Mesothelial cell of epicardium (in vitro differentiated cells): ENCODE data around the gene HECTD1. TPM values are rescaled to one million over a fixed set of nuclear protein-coding genes. Genes with fewer than 3 reads are reported as not detected.
"Not testable (repeated sequence)": the region's sequence is repeated elsewhere in the genome, so short reads cannot be mapped to it uniquely, and the experiment has no call there.

Experiments
- DNase-seq, 2 experiments: peaks; one replicate each; pipeline ENCODE4 v3.0.0; 2021; ENCODE audit warnings: low spot score in 2 of 2; ENCODE audit not compliant: unreplicated experiment in 2 of 2
- H3K27ac Mint-ChIP-seq: 2 replicates; pipeline ENCODE4 v1.8.0; 2021; ENCODE audit warnings: mixed read lengths
- H3K27me3 Mint-ChIP-seq: 2 replicates; pipeline ENCODE4 v1.8.0; 2021; ENCODE audit warnings: low read depth, mixed read lengths
- H3K36me3 Mint-ChIP-seq: 2 replicates; pipeline ENCODE4 v1.8.0; 2021; ENCODE audit warnings: mixed read lengths
- H3K4me1 Mint-ChIP-seq: 2 replicates; pipeline ENCODE4 v1.8.0; 2021; ENCODE audit warnings: mixed read lengths
- H3K4me3 Mint-ChIP-seq: 2 replicates; pipeline ENCODE4 v1.8.0; 2021; ENCODE audit warnings: mild to moderate bottlenecking, moderate library complexity, mixed read lengths
- H3K9me3 Mint-ChIP-seq: 2 replicates; pipeline ENCODE4 v1.8.0; 2021; ENCODE audit warnings: mixed read lengths
- CTCF ChIP-seq: fragments of 200-600 bp; sonication (generic); IDR thresholded peaks from one replicate; pipeline ENCODE4 v1.5.0; 2021; ENCODE audit warnings: antibody characterized with exemption; ENCODE audit not compliant: unreplicated experiment
- total RNA-seq: library from RNA; stranded (reverse); gene quantifications from 3 replicates; pipeline ENCODE4 v1.2.1, GENCODE V29; 2021

HECTD1 gene
- total RNA-seq, 1 donor from 2014 or later = 177 TPM

DNA sequence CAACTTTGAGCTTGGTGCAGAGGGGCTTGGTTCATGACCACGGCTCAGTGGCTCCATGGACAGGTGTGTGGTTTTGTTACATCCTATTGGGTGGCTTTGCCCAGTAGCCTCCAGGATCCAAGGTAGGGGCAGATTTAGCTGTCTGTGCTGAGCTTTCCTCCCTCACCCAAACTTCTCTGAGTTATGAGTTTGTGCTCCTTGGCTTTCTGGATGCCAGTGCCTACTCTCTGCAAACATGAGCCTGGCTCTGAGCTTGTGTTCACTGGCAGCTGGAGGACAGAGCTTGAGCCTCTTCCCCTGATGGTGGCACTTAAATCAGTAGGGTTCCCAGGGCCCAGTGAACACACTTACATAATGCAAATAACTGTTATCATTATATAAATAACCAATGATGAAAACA is 45.3 kb upstream of the HECTD1 start:
- H3K27me3 Mint-ChIP-seq = no peaks in the 10 kb centered on the region
- TF ChIP-seq CTCF = no peak
- no peaks in the 10 kb centered on the region for H3K36me3 Mint-ChIP-seq

GRCh38 chr14:31251028-31251958 is 43.7 kb upstream of the HECTD1 start:
- Mint-ChIP-seq H3K27ac (no peak overlapping the region), H3K4me1 (no peaks in the 10 kb centered on the region), H3K36me3 (no peaks in the 10 kb centered on the region), H3K27me3 (no peaks in the 10 kb centered on the region), H3K4me3 (no peak overlapping the region), H3K9me3 (no peaks in the 10 kb centered on the region)
- DNase-seq = no peak
- no peak for TF ChIP-seq CTCF

More for the DNA sequence above, 45.3 kb upstream of the HECTD1 start:
- Mint-ChIP-seq H3K27ac (no peak overlapping the region), H3K4me1 (no peaks in the 10 kb centered on the region), H3K9me3 (no peaks in the 10 kb centered on the region), H3K4me3 (no peak overlapping the region)
- no peak for DNase-seq

- H3K9me3 Mint-ChIP-seq = no peaks in the 10 kb centered on the region
- H3K27ac Mint-ChIP-seq = no peak overlapping the region
- peaks cover 10% of the 10 kb centered on the region for H3K4me1 Mint-ChIP-seq
- DNase-seq = no peak
- no peak overlapping the region for H3K4me3 Mint-ChIP-seq
- TF ChIP-seq CTCF = no peak
- no peaks in the 10 kb centered on the region for H3K36me3 Mint-ChIP-seq
- no peaks in the 10 kb centered on the region for H3K27me3 Mint-ChIP-seq
Observed at GRCh38 chr14:31244626-31245025, 37.0 kb upstream of the HECTD1 start.

DNA sequence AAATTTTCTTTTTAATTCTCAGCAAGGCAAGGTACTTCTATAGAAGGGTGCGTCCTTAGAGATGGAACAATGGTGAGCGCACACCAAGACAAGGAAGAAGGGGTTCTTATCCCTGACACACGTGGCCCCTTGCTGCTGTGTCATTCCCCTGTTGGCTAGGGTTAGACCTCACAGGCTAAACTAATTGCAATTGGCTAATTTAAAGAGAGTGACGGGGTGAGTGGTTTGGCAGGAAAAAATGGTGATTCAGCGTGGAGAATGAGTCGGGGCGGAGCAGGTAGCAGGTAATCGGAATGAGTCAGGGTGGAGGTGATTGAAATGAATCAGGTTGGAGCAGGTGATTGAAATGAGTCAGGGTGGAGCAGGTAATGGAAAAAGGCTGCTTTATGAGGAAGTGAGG is 36.3 kb upstream of the HECTD1 start:
- H3K4me3 Mint-ChIP-seq = no peak overlapping the region
- H3K27me3 Mint-ChIP-seq = no peaks in the 10 kb centered on the region
- no peaks in the 10 kb centered on the region for H3K36me3 Mint-ChIP-seq
- TF ChIP-seq CTCF = no peak
- H3K27ac Mint-ChIP-seq = no peak overlapping the region
- H3K4me1 Mint-ChIP-seq = peaks cover 10% of the 10 kb centered on the region
- no peaks in the 10 kb centered on the region for H3K9me3 Mint-ChIP-seq
- no peak for DNase-seq

DNA sequence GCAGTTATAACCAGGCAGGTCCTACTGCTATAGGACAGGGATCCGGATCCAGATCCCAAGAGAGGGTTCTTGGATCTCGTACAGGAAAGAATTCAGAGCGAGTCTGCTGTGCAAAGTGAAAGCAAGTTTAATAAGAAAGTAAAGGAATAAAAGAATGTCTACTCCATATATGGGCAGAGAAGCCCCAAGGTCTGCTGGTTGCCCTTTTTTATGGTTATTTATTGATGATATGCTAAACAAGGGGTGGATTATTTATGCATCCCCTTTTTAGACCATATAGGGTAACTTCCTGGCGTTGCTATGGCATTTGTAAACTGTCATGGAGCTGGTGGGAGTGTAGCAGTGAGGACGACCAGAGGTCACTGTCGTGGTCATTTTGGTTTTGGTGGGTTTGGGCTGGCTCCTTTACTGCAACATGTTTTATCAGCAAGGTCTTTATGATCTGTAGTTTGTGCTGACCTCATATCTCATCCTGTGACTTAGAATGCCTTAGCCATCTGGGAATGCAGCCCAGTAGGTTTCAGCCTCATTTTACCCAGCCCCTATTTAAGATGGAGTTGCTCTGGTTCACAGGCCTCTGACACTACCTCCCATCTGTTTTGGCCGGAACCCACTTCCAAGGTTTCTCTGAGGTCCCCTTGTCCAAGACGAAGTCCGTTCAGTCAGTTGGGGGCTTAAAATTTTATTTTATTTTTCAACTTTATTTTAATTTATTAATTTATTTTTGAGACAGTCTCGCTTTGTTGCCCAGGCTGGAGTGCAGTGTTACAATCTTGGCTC is 34.8 kb upstream of the HECTD1 start:
- not testable (repeated sequence) for H3K27me3 Mint-ChIP-seq, H3K4me3 Mint-ChIP-seq, DNase-seq, H3K9me3 Mint-ChIP-seq, H3K4me1 Mint-ChIP-seq, H3K36me3 Mint-ChIP-seq
- peak overlapping the region; percentile 21 for H3K27ac Mint-ChIP-seq

GRCh38 chr14:31241450-31242114 is 34.0 kb upstream of the HECTD1 start:
- H3K27ac Mint-ChIP-seq = no peak overlapping the region
- H3K4me3 Mint-ChIP-seq = no peak overlapping the region
- peaks cover 10% of the 10 kb centered on the region for H3K4me1 Mint-ChIP-seq
- no peaks in the 10 kb centered on the region for H3K27me3 Mint-ChIP-seq
- no peak for DNase-seq
- H3K36me3 Mint-ChIP-seq = no peaks in the 10 kb centered on the region
- H3K9me3 Mint-ChIP-seq = no peaks in the 10 kb centered on the region
- no peak for TF ChIP-seq CTCF
